ENCODE measurements around the gene C19orf73.
"Not testable (repeated sequence)": the region's sequence is repeated elsewhere in the genome, so short reads cannot be mapped to it uniquely, and the experiment has no call there.

The C19orf73 gene

GRCh38 chr19:49129238-49129583, 10.3 kb upstream of the C19orf73 start:
- peak overlapping the region; percentile 47 to 81 (median 68); a peak in 19 of 22 replicates for H3K4me2 ChIP-seq
- no peaks in the 10 kb centered on the region for H4K20me1 ChIP-seq
- H3K27ac ChIP-seq: peak overlapping the region in 3 of 11 experiments; percentile 35 to 67 (median 45); a peak in 2 of 22 replicates
- H3K27me3 ChIP-seq: peaks cover 0 to 8% (median 0%) of the 10 kb centered on the region in 11 experiments; a peak in 5 of 22 replicates
- TF ChIP-seq Cebpa-rat (IDR thresholded peaks at IDR 0.05): no peak
- peaks cover 10 to 28% (median 16%) of the 10 kb centered on the region in 11 experiments; a peak in 18 of 22 replicates for H3K36me3 ChIP-seq
- H3K9me3 ChIP-seq (replicated peaks in 1 of 11): peaks cover 0 to 33% (median 9%) of the 10 kb centered on the region in 11 experiments; a peak in 9 of 22 replicates
- peaks cover 9 to 26% (median 18%) of the 10 kb centered on the region in 10 experiments for H3K4me1 ChIP-seq
- 0 out of 22 replicates have a peak overlapping the region, but pooled peaks of 1 of the 11 experiments have one; percentile 69 for H3K9ac ChIP-seq
- peak overlapping the region in 1 of 10 experiments; percentile 68; a peak in 1 of 20 replicates for H3K4me3 ChIP-seq

- Histone ChIP-seq H3K36me3 (peaks cover 8 to 23% (median 12%) of the 10 kb centered on the region in 11 experiments; a peak in 17 of 22 replicates), H3K27me3 (peaks cover 0 to 3% (median 0%) of the 10 kb centered on the region in 11 experiments; a peak in 5 of 22 replicates), H3K4me1 (peaks cover 9 to 22% (median 18%) of the 10 kb centered on the region in 10 experiments), H3K9me3 (replicated peaks in 1 of 11) (peaks cover 0 to 28% (median 9%) of the 10 kb centered on the region in 11 experiments; a peak in 9 of 22 replicates), H4K20me1 (no peaks in the 10 kb centered on the region), H3K4me2 (peak overlapping the region; percentile 47 to 81 (median 68); a peak in 21 of 22 replicates), H3K4me3 (peak overlapping the region; percentile 41 to 68 (median 54); a peak in 15 of 20 replicates), H3K9ac (peak overlapping the region in 4 of 11 experiments; percentile 29 to 69 (median 52); a peak in 7 of 22 replicates), H3K27ac (peak overlapping the region in 6 of 11 experiments; percentile 8 to 71 (median 40); a peak in 5 of 22 replicates)
- no peak for TF ChIP-seq Cebpa-rat (IDR thresholded peaks at IDR 0.05)
Measured at GRCh38 chr19:49128545-49129237, 9.7 kb upstream of the C19orf73 start.

- H3K4me3 ChIP-seq: peak overlapping the region; percentile 41 to 68 (median 54); a peak in 16 of 20 replicates
- peak overlapping the region; percentile 55 to 82 (median 76) for H3K4me2 ChIP-seq
- peaks cover 0 to 25% (median 9%) of the 10 kb centered on the region in 11 experiments; a peak in 9 of 22 replicates for H3K9me3 ChIP-seq (replicated peaks in 1 of 11)
- TF ChIP-seq Cebpa-rat (IDR thresholded peaks at IDR 0.05): no peak
- H3K27me3 ChIP-seq: peaks cover 0 to 7% (median 0%) of the 10 kb centered on the region in 11 experiments; a peak in 6 of 22 replicates
- H3K36me3 ChIP-seq: peaks cover 8 to 18% (median 12%) of the 10 kb centered on the region in 11 experiments; a peak in 16 of 22 replicates
- peak overlapping the region in 9 of 11 experiments; percentile 19 to 71 (median 47); a peak in 12 of 22 replicates for H3K27ac ChIP-seq
- peak overlapping the region in 8 of 11 experiments; percentile 44 to 69 (median 56); a peak in 10 of 22 replicates for H3K9ac ChIP-seq
- no peaks in the 10 kb centered on the region for H4K20me1 ChIP-seq
- H3K4me1 ChIP-seq: peaks cover 9 to 21% (median 18%) of the 10 kb centered on the region in 10 experiments
Measured at GRCh38 chr19:49127674-49128544, 9.0 kb upstream of the C19orf73 start.

- Histone ChIP-seq H3K36me3 (peaks cover 8 to 18% (median 12%) of the 10 kb centered on the region in 11 experiments; a peak in 16 of 22 replicates), H3K9ac (0 out of 22 replicates have a peak overlapping the region, but pooled peaks of 1 of the 11 experiments have one; percentile 48)
Measured at GRCh38 chr19:49127225-49127624, 8.3 kb upstream of the C19orf73 start.

GRCh38 chr19:49126575-49126974, 7.6 kb upstream of the C19orf73 start:
- H3K4me2 ChIP-seq: no peak overlapping the region
- H3K36me3 ChIP-seq: peaks cover 8 to 18% (median 12%) of the 10 kb centered on the region in 11 experiments; a peak in 16 of 22 replicates
- H3K4me1 ChIP-seq: peaks cover 9 to 21% (median 18%) of the 10 kb centered on the region in 10 experiments
- H3K9me3 ChIP-seq (replicated peaks in 1 of 11): peaks cover 0 to 25% (median 9%) of the 10 kb centered on the region in 11 experiments; a peak in 9 of 22 replicates
- H4K20me1 ChIP-seq: no peaks in the 10 kb centered on the region
- no peak overlapping the region for H3K27ac ChIP-seq
- no peak overlapping the region for H3K9ac ChIP-seq
- H3K4me3 ChIP-seq: no peak overlapping the region
- no peak for TF ChIP-seq Cebpa-rat (IDR thresholded peaks at IDR 0.05)
- H3K27me3 ChIP-seq: peaks cover 0 to 19% (median 11%) of the 10 kb centered on the region in 11 experiments; a peak in 20 of 22 replicates

More at GRCh38 chr19:49127225-49127624, 8.3 kb upstream of the C19orf73 start:
- not testable (repeated sequence) for H3K4me3 ChIP-seq, H4K20me1 ChIP-seq, H3K27ac ChIP-seq
- Histone ChIP-seq H3K27me3 (peaks cover 0 to 13% (median 4%) of the 10 kb centered on the region in 11 experiments; a peak in 16 of 22 replicates), H3K4me2 (peak overlapping the region; percentile 51 to 82 (median 67); a peak in 20 of 22 replicates), H3K4me1 (peaks cover 9 to 21% (median 18%) of the 10 kb centered on the region in 10 experiments), H3K9me3 (replicated peaks in 1 of 11) (peaks cover 0 to 25% (median 9%) of the 10 kb centered on the region in 11 experiments; a peak in 9 of 22 replicates)

GRCh38 chr19:49125025-49125731, 6.2 kb upstream of the C19orf73 start:
- Histone ChIP-seq H3K27me3 (peaks cover 14 to 33% (median 25%) of the 10 kb centered on the region in 11 experiments), H3K9ac (no peak overlapping the region), H3K36me3 (peaks cover under 1 to 6% (median 4%) of the 10 kb centered on the region in 11 experiments; a peak in 15 of 22 replicates), H3K4me3 (no peak overlapping the region), H4K20me1 (peaks cover 0 to 12% (median 6%) of the 10 kb centered on the region in 11 experiments; a peak in 5 of 22 replicates), H3K4me2 (no peak overlapping the region), H3K27ac (no peak overlapping the region), H3K9me3 (replicated peaks in 1 of 11) (peaks cover 0 to 19% (median 4%) of the 10 kb centered on the region in 11 experiments; a peak in 9 of 22 replicates), H3K4me1 (peaks cover 13 to 29% (median 24%) of the 10 kb centered on the region in 10 experiments)
- TF ChIP-seq Cebpa-rat (IDR thresholded peaks at IDR 0.05): no peak

GRCh38 chr19:49123285-49123684, 4.3 kb upstream of the C19orf73 start:
- H3K27ac ChIP-seq; H3K9ac ChIP-seq; H3K4me2 ChIP-seq; H3K9me3 ChIP-seq (replicated peaks in 1 of 11); H3K4me3 ChIP-seq; H3K36me3 ChIP-seq: not testable (repeated sequence)
- Histone ChIP-seq H4K20me1 (peaks cover 0 to 17% (median 10%) of the 10 kb centered on the region in 11 experiments; a peak in 5 of 22 replicates), H3K4me1 (peaks cover 14 to 24% (median 21%) of the 10 kb centered on the region in 10 experiments), H3K27me3 (peaks cover 21 to 42% (median 34%) of the 10 kb centered on the region in 11 experiments)
- peak in 3 of 11 experiments; percentile 18 to 65 (median 24); a peak in 3 of 22 replicates for TF ChIP-seq Cebpa-rat (IDR thresholded peaks at IDR 0.05)

- Histone ChIP-seq H3K27me3 (peaks cover 21 to 42% (median 34%) of the 10 kb centered on the region in 11 experiments), H4K20me1 (peaks cover 0 to 22% (median 10%) of the 10 kb centered on the region in 11 experiments; a peak in 5 of 22 replicates), H3K4me1 (peaks cover 25 to 33% (median 29%) of the 10 kb centered on the region in 10 experiments)
- H3K27ac ChIP-seq; H3K9ac ChIP-seq; H3K4me2 ChIP-seq; H3K9me3 ChIP-seq (replicated peaks in 1 of 11); H3K4me3 ChIP-seq; H3K36me3 ChIP-seq: not testable (repeated sequence)
Measured at GRCh38 chr19:49121841-49122240, 2.9 kb upstream of the C19orf73 start.
